ENCODE measurements around the gene PRPF8.

- TF ChIP-seq, protein P1, sequence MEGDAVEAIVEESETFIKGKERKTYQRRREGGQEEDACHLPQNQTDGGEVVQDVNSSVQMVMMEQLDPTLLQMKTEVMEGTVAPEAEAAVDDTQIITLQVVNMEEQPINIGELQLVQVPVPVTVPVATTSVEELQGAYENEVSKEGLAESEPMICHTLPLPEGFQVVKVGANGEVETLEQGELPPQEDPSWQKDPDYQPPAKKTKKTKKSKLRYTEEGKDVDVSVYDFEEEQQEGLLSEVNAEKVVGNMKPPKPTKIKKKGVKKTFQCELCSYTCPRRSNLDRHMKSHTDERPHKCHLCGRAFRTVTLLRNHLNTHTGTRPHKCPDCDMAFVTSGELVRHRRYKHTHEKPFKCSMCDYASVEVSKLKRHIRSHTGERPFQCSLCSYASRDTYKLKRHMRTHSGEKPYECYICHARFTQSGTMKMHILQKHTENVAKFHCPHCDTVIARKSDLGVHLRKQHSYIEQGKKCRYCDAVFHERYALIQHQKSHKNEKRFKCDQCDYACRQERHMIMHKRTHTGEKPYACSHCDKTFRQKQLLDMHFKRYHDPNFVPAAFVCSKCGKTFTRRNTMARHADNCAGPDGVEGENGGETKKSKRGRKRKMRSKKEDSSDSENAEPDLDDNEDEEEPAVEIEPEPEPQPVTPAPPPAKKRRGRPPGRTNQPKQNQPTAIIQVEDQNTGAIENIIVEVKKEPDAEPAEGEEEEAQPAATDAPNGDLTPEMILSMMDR (IDR thresholded peaks at IDR 0.05; ENCODE audit: borderline replicate concordance, extremely low read depth, low read length, poor library complexity, severe bottlenecking), result no peak
- TF ChIP-seq EZH2 (IDR thresholded peaks at IDR 0.05; ENCODE audit: borderline replicate concordance, low read depth, low read length, severe bottlenecking), result no peak
Observed at GRCh38 chr17:1703063-1703462, 18.4 kb upstream of the PRPF8 start.

All from DND-41 (cell line).